HepG2 (cell line): ENCODE measurements around the gene GNG4. TPM values are rescaled to one million over a fixed set of nuclear protein-coding genes. Genes with fewer than 3 reads are reported as not detected.
"Not testable (repeated sequence)": the region's sequence is repeated elsewhere in the genome, so short reads cannot be mapped to it uniquely, and the experiment has no call there.

ENCODE experiments used
- ATAC-seq: fragments of 200-7000 bp; cut with Tn5 transposase; 3 replicates; pipeline ENCODE4 v1.9.1; 2020; ENCODE audit warnings: mild to moderate bottlenecking, moderate library complexity
- BruUV-seq: library from RNA; stranded (reverse); fragments of 400-500 nt; replicated peaks from 2 replicates; lab custom pipeline; 2021; lab: Mats Ljungman, UMichigan
- CTCF ChIA-PET: fragments of 300-600 bp; formaldehyde crosslinking; extraction: SDS; loops from one replicate; lab custom pipeline; 2021; ENCODE audit warnings: low total read pairs, inconsistent platforms, low intra/inter-chr PET ratio; lab: Yijun Ruan, JAX
- POLR2A ChIA-PET: fragments of 350-600 bp; sonication (Branson Sonifier 250); formaldehyde crosslinking; loops from one replicate; lab custom pipeline; 2020; ENCODE audit warnings: antibody characterized with exemption, inconsistent platforms; lab: Yijun Ruan, JAX
- DNase-seq: peaks from one replicate; pipeline ENCODE4 v3.0.0-alpha.2; 2015; ENCODE audit warnings: low spot score
- FAIRE-seq: peaks from 3 replicates; lab custom pipeline; 2011; peaks lifted over from hg19 to GRCh38; lab: Jason Lieb, UNC
- H2AFZ ChIP-seq: one replicate; pipeline ENCODE4 v1.6.1; 2011; ENCODE audit warnings: low read length, inconsistent platforms
- H3K27ac ChIP-seq: fragments of 300-600 bp; 3 replicates; pipeline ENCODE4 v1.8.0; 2011; ENCODE audit warnings: mixed run types, mild to moderate bottlenecking, mixed read lengths, low read length, inconsistent platforms; ENCODE audit not compliant: insufficient read depth; ENCODE audit errors: extremely low read length
- H3K27me3 ChIP-seq, 2 experiments: fragments of 200-600 bp in 1 of 2; 2 replicates in 1 of 2; 3 replicates in 1 of 2; pipeline versions ENCODE4 v1.6.0 to v1.8.0; 2011; ENCODE audit warnings: low read length in 2 of 2, mild to moderate bottlenecking in 2 of 2, moderate library complexity in 2 of 2, inconsistent platforms in 1 of 2; ENCODE audit not compliant: insufficient read depth in 2 of 2, control insufficient read depth in 1 of 2
- H3K36me3 ChIP-seq, 2 experiments: fragments of 200-600 bp in 1 of 2; replicated peaks in 1 of 2; 2 replicates in 1 of 2; 3 replicates in 1 of 2; pipeline versions ENCODE4 v1.5.1 to v1.8.0; 2011; ENCODE audit warnings: low read length in 2 of 2, inconsistent platforms in 1 of 2; ENCODE audit not compliant: insufficient read depth in 2 of 2, control insufficient read depth in 1 of 2
- H3K4me1 ChIP-seq: 2 replicates; pipeline ENCODE4 v1.5.1; 2012; ENCODE audit warnings: low read length, inconsistent platforms; ENCODE audit not compliant: insufficient read depth
- H3K4me2 ChIP-seq: 2 replicates; pipeline ENCODE4 v1.6.0; 2011; ENCODE audit warnings: low read depth, low read length, inconsistent platforms
- H3K4me3 ChIP-seq, 3 experiments: fragments of 200-600 bp in 1 of 3; sonication (generic), shearing (Covaris generic) in 1 of 3; replicated peaks in 1 of 3; 2 replicates each; pipeline ENCODE4 v1.5.1; 2011 to 2016; ENCODE audit warnings: low read length in 3 of 3, inconsistent platforms in 2 of 3, low read depth in 2 of 3, mild to moderate bottlenecking in 2 of 3, control low read depth in 1 of 3, mixed read lengths in 1 of 3; ENCODE audit not compliant: insufficient read depth in 1 of 3
- H3K79me2 ChIP-seq: one replicate; pipeline ENCODE4 v1.6.1; 2011; ENCODE audit warnings: low read length, inconsistent platforms; ENCODE audit not compliant: insufficient read depth
- H3K9ac ChIP-seq: 2 replicates; pipeline ENCODE4 v1.6.0; 2011; ENCODE audit warnings: mild to moderate bottlenecking, low read depth, low read length, inconsistent platforms; ENCODE audit not compliant: insufficient read depth
- H3K9me3 ChIP-seq: 2 replicates; pipeline ENCODE4 v1.5.1; 2012; ENCODE audit warnings: mild to moderate bottlenecking, low read length
- H4K20me1 ChIP-seq: 2 replicates; pipeline ENCODE4 v1.6.0; 2011; ENCODE audit warnings: inconsistent platforms, mild to moderate bottlenecking, low read length, moderate library complexity; ENCODE audit not compliant: insufficient read depth
- ATRX ChIP-seq: sonication (generic); formaldehyde crosslinking; IDR thresholded peaks from 2 replicates; pipeline ENCODE4 v1.4.0; 2020; ENCODE audit warnings: missing genetic modification reagents, borderline replicate concordance
- IRX3 ChIP-seq: sonication (generic); formaldehyde crosslinking; IDR thresholded peaks from 2 replicates; pipeline ENCODE4 v1.8.1; 2023; ENCODE audit warnings: mild to moderate bottlenecking, low read depth, missing genetic modification reagents, borderline replicate concordance
- MAFK ChIP-seq, 2 experiments: IDR thresholded peaks in 1 of 2; conservative IDR thresholded peaks in 1 of 2; 2 replicates each; pipeline ENCODE4 v1.6.1; 2011; ENCODE audit warnings: improper control_type of control experiment in 2 of 2, low read length in 2 of 2
- NFIC ChIP-seq: IDR thresholded peaks from 2 replicates; pipeline ENCODE4 v1.6.1; 2012; ENCODE audit warnings: mild to moderate bottlenecking, low read length, inconsistent platforms
- SOX13 ChIP-seq, 3 experiments: fragments of 450-650 bp in 1 of 3; sonication (generic) in 1 of 3; formaldehyde crosslinking in 1 of 3; IDR thresholded peaks in 2 of 3; conservative IDR thresholded peaks in 1 of 3; 2 replicates each; pipeline versions ENCODE4 v1.5.0 to v1.6.1; 2016 to 2020; ENCODE audit warnings: antibody characterized with exemption in 1 of 3, mild to moderate bottlenecking in 1 of 3, missing compliant biosample characterization in 1 of 3, missing genetic modification reagents in 1 of 3, moderate library complexity in 1 of 3
- SPEN ChIP-seq: sonication (generic); formaldehyde crosslinking; IDR thresholded peaks from 2 replicates; pipeline ENCODE4 v1.5.1; 2020; ENCODE audit warnings: low read depth, mild to moderate bottlenecking, missing genetic modification reagents
- TBP ChIP-seq: sonication (generic); formaldehyde crosslinking; IDR thresholded peaks from 2 replicates; pipeline ENCODE4 v1.5.0; 2020; ENCODE audit warnings: missing genetic modification reagents
- ZBTB3 ChIP-seq: sonication (generic); formaldehyde crosslinking; IDR thresholded peaks from 2 replicates; pipeline ENCODE4 v1.4.0; 2020; ENCODE audit warnings: low read depth, mild to moderate bottlenecking, moderate library complexity, missing genetic modification reagents, borderline replicate concordance
- ZBTB38 ChIP-seq: sonication (generic); formaldehyde crosslinking; IDR thresholded peaks from 2 replicates; pipeline ENCODE4 v1.5.1; 2020; ENCODE audit warnings: mild to moderate bottlenecking, missing genetic modification reagents
- ZNF547 ChIP-seq: sonication (generic); formaldehyde crosslinking; IDR thresholded peaks from 2 replicates; pipeline ENCODE4 v1.5.1; 2020; ENCODE audit warnings: mild to moderate bottlenecking, missing genetic modification reagents
- ZNF616 ChIP-seq: sonication (generic); formaldehyde crosslinking; IDR thresholded peaks from 2 replicates; pipeline ENCODE4 v1.5.0; 2020; ENCODE audit warnings: low read depth, mild to moderate bottlenecking, missing genetic modification reagents
- WGBS: methylation state at CpG from one replicate; pipeline ENCODE4 v1.1.6; 2017; ENCODE audit warnings: low lambda C conversion rate; 5-methylcytosine and 5-hydroxymethylcytosine counted together
- in situ Hi-C: cut with HindIII; loops from 2 replicates; pipeline ENCODE4 v1.10.0; 2017; ENCODE audit warnings: low pct_unique_long_range_greater_than_20kb; ENCODE audit not compliant: extremely low pct_ligation_motif_present
- intact Hi-C: fragments of 100-400 bp; cut with micrococcal nuclease; formaldehyde crosslinking; loops from one replicate; pipeline ENCODE4 v1.10.0; 2022; ENCODE audit not compliant: unreplicated experiment
- polyA plus RNA-seq, 8 experiments: library from polyadenylated mRNA; depleted of rRNA in 3 of 8; stranded (reverse) in 7 of 8; unstranded in 1 of 8; fragments of >200 nt; fragmentation: Illumina TruSeq in 4 of 8; extraction: Trizol in 4 of 8; gene quantifications; 2 replicates each; pipeline versions ENCODE4 v1.2.1 to v1.2.3, GENCODE V29; 2011 to 2016; ENCODE audit warnings: low read depth in 4 of 8, missing spikeins in 1 of 8, mixed read lengths in 1 of 8; ENCODE audit not compliant: insufficient read depth in 1 of 8
- total RNA-seq, 5 experiments: library from RNA; depleted of rRNA; stranded (reverse); fragments of >200 nt; fragmentation: Illumina TruSeq; extraction: Trizol; gene quantifications; 2 replicates each; pipeline ENCODE4 v1.2.3, GENCODE V29; 2016; ENCODE audit warnings: low read depth in 1 of 5
- TF ChIP-seq, protein P1 (sequence below): sonication (generic); formaldehyde crosslinking; IDR thresholded peaks from 2 replicates; pipeline ENCODE4 v1.4.0; 2020; ENCODE audit warnings: missing genetic modification reagents

Gene GNG4
- total and polyA plus RNA-seq, 2 of the 13 experiments (the other 11 are each of a cell fraction or from before 2014, with no cell fraction given) = 27.1 to 69.5 TPM

DNA sequence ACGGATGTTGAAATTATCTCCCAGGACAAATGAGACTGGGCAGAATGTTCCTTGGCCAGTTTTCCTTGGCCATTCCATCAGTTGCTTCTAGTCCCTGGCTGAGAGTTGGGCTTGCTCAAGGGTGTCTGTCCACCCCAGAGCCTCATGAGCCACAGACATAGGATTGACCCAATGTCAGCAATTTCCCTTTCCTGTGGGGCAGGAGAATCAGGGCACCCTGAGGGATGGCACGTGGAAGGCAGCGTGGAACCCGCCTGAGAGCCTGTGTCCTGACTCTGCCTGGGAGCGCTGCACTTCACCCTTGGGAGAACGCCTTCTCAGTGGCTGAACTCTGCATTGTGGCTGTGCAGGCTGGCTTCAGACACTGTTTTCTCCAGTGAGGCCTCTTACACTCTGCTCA is 74.0 kb downstream of the GNG4 start (continued):
- TF ChIP-seq ZBTB38 (CRISPR knock-in tag) (no peak), SOX13 (IDR thresholded peaks at IDR 0.05) (no peak), SOX13 (CRISPR knock-in tag; conservative IDR thresholded peaks at IDR 0.05 in 1 of 2, IDR thresholded peaks at IDR 0.05 in 1 of 2) (no peak), ZNF547 (CRISPR knock-in tag) (no peak), IRX3 (CRISPR knock-in tag) (no peak), ZNF616 (CRISPR knock-in tag) (no peak), ATRX (CRISPR knock-in tag) (no peak), NFIC (no peak), TBP (CRISPR knock-in tag) (no peak), ZBTB3 (no peak)
- TF ChIP-seq, protein P1, sequence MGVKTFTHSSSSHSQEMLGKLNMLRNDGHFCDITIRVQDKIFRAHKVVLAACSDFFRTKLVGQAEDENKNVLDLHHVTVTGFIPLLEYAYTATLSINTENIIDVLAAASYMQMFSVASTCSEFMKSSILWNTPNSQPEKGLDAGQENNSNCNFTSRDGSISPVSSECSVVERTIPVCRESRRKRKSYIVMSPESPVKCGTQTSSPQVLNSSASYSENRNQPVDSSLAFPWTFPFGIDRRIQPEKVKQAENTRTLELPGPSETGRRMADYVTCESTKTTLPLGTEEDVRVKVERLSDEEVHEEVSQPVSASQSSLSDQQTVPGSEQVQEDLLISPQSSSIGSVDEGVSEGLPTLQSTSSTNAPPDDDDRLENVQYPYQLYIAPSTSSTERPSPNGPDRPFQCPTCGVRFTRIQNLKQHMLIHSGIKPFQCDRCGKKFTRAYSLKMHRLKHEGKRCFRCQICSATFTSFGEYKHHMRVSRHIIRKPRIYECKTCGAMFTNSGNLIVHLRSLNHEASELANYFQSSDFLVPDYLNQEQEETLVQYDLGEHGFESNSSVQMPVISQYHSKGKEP (CRISPR knock-in tag) = no peak

DNA sequence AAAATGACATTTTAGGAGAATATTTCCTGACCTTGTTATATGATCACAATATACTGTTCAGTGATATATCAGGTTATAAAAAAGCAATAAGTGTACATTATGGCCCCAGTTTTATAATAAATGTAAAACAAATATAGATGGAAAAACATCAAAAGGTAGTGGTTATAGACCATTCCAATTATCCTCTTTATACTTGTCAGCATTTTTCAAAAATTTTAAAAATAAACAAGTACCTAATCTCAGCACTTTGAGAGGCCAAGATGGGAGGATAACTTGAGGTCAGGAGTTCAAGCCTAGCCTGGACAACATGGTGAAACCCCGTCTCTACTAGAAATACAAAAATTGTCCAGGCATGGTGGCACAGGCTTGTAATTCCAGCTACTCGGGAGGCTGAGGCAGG is 75.7 kb downstream of the GNG4 start:
- peaks cover 5 to 18% of the 10 kb centered on the region in 2 experiments; a peak in 4 of 5 replicates for H3K36me3 ChIP-seq
- FAIRE-seq = no peak
- no peak overlapping the region for H3K4me3 ChIP-seq
- H3K4me2 ChIP-seq = no peak overlapping the region
- H3K4me1 ChIP-seq = no peaks in the 10 kb centered on the region
- WGBS = 96% methylated on average over 2 of the region's 2 CpGs
- no peaks in the 10 kb centered on the region for H3K79me2 ChIP-seq
- no TSS peak for BruUV-seq
- intact Hi-C loops = no loop called here
- no peaks in the 10 kb centered on the region for H3K27me3 ChIP-seq
- no peak overlapping the region for H2AFZ ChIP-seq
- TF ChIP-seq MAFK (conservative IDR thresholded peaks at IDR 0.05 in 1 of 2, IDR thresholded peaks at IDR 0.05 in 1 of 2; ENCODE audit: low read length in 2 of 2) (peak in 1 of 2 experiments; percentile 64; a peak in 2 of 4 replicates), SPEN (no peak)
- TF ChIP-seq, all 625 proteins: peak for 1
- Histone ChIP-seq H3K9me3 (no peaks in the 10 kb centered on the region), H4K20me1 (no peaks in the 10 kb centered on the region), H3K9ac (no peak overlapping the region), H3K27ac (no peak overlapping the region)
- CTCF ChIA-PET = no interaction called here
- POLR2A ChIA-PET = no interaction called here
- ATAC-seq = no peak
- in situ Hi-C loops = no loop called here
- no peak for DNase-seq

DNA sequence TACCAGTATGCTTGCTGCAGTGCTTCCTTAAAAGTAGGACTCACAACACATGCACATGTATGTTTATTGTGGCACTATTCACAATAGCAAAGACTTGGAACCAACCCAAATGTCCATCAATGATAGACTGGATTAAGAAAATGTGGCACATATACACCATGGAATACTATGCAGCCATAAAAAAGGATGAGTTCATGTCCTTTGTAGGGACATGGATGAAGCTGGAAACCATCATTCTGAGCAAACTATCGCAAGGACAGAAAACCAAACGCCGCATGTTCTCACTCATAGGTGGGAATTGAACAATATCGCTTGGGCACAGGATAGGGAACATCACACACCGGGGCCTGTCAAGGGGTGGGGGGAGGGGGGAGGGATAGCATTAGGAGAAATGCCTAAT is 76.6 kb downstream of the GNG4 start:
- H3K27ac ChIP-seq, H3K9me3 ChIP-seq, H3K27me3 ChIP-seq, H3K4me1 ChIP-seq, intact Hi-C loops, in situ Hi-C loops, H3K9ac ChIP-seq, CTCF ChIA-PET, FAIRE-seq, POLR2A ChIA-PET, ATAC-seq, H3K4me2 ChIP-seq, H3K79me2 ChIP-seq, DNase-seq, H4K20me1 ChIP-seq, H3K4me3 ChIP-seq, BruUV-seq, H2AFZ ChIP-seq: not testable (repeated sequence)
- H3K36me3 ChIP-seq = peaks cover 5 to 14% of the 10 kb centered on the region in 2 experiments; a peak in 4 of 5 replicates
- 100% methylated on average over 5 of the region's 5 CpGs for WGBS
